ENCODE measurements around the gene SKA2. TPM values are rescaled to one million over a fixed set of nuclear protein-coding genes. Genes with fewer than 3 reads are reported as not detected.

SKA2 gene
- total and polyA plus RNA-seq, 2 experiments from 2014 or later = 50.5 to 140 TPM

- H3K4me1 ChIP-seq (ENCODE audit: insufficient read depth) = no peaks in the 10 kb centered on the region
- H2AFZ ChIP-seq = no peak overlapping the region
- ATAC-seq (no peak), DNase-seq (ENCODE audit: low spot score) (no peak)
- TF ChIP-seq ZNF331 (CRISPR knock-in tag; IDR thresholded peaks at IDR 0.05; ENCODE audit: low read depth) = no peak
- no peak for TF ChIP-seq POLR2AphosphoS5 (IDR thresholded peaks at IDR 0.05; ENCODE audit: low read depth)
- no peak for TF ChIP-seq EZH2phosphoT487 (IDR thresholded peaks at IDR 0.05; ENCODE audit: unreplicated experiment)
- TF ChIP-seq CREB1 (CRISPR knock-in tag; IDR thresholded peaks at IDR 0.05; ENCODE audit: low read depth) = no peak
- TF ChIP-seq, protein P1, sequence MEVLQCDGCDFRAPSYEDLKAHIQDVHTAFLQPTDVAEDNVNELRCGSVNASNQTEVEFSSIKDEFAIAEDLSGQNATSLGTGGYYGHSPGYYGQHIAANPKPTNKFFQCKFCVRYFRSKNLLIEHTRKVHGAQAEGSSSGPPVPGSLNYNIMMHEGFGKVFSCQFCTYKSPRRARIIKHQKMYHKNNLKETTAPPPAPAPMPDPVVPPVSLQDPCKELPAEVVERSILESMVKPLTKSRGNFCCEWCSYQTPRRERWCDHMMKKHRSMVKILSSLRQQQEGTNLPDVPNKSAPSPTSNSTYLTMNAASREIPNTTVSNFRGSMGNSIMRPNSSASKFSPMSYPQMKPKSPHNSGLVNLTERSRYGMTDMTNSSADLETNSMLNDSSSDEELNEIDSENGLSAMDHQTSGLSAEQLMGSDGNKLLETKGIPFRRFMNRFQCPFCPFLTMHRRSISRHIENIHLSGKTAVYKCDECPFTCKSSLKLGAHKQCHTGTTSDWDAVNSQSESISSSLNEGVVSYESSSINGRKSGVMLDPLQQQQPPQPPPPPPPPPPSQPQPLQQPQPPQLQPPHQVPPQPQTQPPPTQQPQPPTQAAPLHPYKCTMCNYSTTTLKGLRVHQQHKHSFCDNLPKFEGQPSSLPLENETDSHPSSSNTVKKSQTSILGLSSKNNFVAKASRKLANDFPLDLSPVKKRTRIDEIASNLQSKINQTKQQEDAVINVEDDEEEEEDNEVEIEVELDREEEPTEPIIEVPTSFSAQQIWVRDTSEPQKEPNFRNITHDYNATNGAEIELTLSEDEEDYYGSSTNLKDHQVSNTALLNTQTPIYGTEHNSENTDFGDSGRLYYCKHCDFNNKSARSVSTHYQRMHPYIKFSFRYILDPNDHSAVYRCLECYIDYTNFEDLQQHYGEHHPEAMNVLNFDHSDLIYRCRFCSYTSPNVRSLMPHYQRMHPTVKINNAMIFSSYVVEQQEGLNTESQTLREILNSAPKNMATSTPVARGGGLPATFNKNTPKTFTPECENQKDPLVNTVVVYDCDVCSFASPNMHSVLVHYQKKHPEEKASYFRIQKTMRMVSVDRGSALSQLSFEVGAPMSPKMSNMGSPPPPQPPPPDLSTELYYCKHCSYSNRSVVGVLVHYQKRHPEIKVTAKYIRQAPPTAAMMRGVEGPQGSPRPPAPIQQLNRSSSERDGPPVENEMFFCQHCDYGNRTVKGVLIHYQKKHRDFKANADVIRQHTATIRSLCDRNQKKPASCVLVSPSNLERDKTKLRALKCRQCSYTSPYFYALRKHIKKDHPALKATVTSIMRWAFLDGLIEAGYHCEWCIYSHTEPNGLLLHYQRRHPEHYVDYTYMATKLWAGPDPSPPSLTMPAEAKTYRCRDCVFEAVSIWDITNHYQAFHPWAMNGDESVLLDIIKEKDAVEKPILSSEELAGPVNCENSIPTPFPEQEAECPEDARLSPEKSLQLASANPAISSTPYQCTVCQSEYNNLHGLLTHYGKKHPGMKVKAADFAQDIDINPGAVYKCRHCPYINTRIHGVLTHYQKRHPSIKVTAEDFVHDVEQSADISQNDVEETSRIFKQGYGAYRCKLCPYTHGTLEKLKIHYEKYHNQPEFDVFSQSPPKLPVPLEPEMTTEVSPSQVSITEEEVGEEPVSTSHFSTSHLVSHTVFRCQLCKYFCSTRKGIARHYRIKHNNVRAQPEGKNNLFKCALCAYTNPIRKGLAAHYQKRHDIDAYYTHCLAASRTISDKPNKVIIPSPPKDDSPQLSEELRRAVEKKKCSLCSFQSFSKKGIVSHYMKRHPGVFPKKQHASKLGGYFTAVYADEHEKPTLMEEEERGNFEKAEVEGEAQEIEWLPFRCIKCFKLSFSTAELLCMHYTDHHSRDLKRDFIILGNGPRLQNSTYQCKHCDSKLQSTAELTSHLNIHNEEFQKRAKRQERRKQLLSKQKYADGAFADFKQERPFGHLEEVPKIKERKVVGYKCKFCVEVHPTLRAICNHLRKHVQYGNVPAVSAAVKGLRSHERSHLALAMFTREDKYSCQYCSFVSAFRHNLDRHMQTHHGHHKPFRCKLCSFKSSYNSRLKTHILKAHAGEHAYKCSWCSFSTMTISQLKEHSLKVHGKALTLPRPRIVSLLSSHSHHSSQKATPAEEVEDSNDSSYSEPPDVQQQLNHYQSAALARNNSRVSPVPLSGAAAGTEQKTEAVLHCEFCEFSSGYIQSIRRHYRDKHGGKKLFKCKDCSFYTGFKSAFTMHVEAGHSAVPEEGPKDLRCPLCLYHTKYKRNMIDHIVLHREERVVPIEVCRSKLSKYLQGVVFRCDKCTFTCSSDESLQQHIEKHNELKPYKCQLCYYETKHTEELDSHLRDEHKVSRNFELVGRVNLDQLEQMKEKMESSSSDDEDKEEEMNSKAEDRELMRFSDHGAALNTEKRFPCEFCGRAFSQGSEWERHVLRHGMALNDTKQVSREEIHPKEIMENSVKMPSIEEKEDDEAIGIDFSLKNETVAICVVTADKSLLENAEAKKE (CRISPR knock-in tag; IDR thresholded peaks at IDR 0.05) = no peak
- TF ChIP-seq, protein P2, sequence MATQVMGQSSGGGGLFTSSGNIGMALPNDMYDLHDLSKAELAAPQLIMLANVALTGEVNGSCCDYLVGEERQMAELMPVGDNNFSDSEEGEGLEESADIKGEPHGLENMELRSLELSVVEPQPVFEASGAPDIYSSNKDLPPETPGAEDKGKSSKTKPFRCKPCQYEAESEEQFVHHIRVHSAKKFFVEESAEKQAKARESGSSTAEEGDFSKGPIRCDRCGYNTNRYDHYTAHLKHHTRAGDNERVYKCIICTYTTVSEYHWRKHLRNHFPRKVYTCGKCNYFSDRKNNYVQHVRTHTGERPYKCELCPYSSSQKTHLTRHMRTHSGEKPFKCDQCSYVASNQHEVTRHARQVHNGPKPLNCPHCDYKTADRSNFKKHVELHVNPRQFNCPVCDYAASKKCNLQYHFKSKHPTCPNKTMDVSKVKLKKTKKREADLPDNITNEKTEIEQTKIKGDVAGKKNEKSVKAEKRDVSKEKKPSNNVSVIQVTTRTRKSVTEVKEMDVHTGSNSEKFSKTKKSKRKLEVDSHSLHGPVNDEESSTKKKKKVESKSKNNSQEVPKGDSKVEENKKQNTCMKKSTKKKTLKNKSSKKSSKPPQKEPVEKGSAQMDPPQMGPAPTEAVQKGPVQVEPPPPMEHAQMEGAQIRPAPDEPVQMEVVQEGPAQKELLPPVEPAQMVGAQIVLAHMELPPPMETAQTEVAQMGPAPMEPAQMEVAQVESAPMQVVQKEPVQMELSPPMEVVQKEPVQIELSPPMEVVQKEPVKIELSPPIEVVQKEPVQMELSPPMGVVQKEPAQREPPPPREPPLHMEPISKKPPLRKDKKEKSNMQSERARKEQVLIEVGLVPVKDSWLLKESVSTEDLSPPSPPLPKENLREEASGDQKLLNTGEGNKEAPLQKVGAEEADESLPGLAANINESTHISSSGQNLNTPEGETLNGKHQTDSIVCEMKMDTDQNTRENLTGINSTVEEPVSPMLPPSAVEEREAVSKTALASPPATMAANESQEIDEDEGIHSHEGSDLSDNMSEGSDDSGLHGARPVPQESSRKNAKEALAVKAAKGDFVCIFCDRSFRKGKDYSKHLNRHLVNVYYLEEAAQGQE (IDR thresholded peaks at IDR 0.05; ENCODE audit: unreplicated experiment) = no peak
- no peak for TF ChIP-seq NANOG (IDR thresholded peaks at IDR 0.05; ENCODE audit: borderline replicate concordance)
- no peak for TF ChIP-seq STAT1 (IDR thresholded peaks at IDR 0.05; ENCODE audit: unreplicated experiment)
- TF ChIP-seq ZNF114 (CRISPR knock-in tag; IDR thresholded peaks at IDR 0.05) = no peak
- no peak for TF ChIP-seq JUNB (IDR thresholded peaks at IDR 0.05; ENCODE audit: unreplicated experiment)
- TF ChIP-seq CTCF (conservative IDR thresholded peaks at IDR 0.05; ENCODE audit: low read depth in 2 of 2) = no peak
- TF ChIP-seq ETS1 (IDR thresholded peaks at IDR 0.05) = no peak
- no peak for TF ChIP-seq EZH2 (IDR thresholded peaks at IDR 0.05; ENCODE audit: low read depth, unreplicated experiment)
- H3K79me2 ChIP-seq (replicated peaks; ENCODE audit: insufficient read depth) = peaks cover 42% of the 10 kb centered on the region
- no peaks in the 10 kb centered on the region for H3K27me3 ChIP-seq (ENCODE audit: insufficient read depth)
- H3K27ac ChIP-seq (ENCODE audit: low read depth) = no peak overlapping the region
- H3K27ac Mint-ChIP-seq = no peak overlapping the region
- H3K4me3 ChIP-seq = no peak overlapping the region
- H3K4me1 Mint-ChIP-seq = no peaks in the 10 kb centered on the region
- no peaks in the 10 kb centered on the region for H3K27me3 Mint-ChIP-seq (ENCODE audit: insufficient read depth, low read depth, poor library complexity)
- no peaks in the 10 kb centered on the region for H3K9me3 Mint-ChIP-seq
- H3F3A ChIP-seq (replicated peaks; ENCODE audit: low read depth) = no peaks in the 10 kb centered on the region
- no peak overlapping the region for H3K4me2 ChIP-seq
- H3K36me3 Mint-ChIP-seq (ENCODE audit: low read depth) = peaks cover 32% of the 10 kb centered on the region; the same call in 2 of the 3 replicates
- H3K36me3 ChIP-seq (ENCODE audit: insufficient read depth) = peaks cover 13% of the 10 kb centered on the region
- H4K20me1 ChIP-seq (replicated peaks; ENCODE audit: insufficient read depth) = peaks cover 15% of the 10 kb centered on the region
- H3K4me3 Mint-ChIP-seq = no peak overlapping the region
- no peaks in the 10 kb centered on the region for H3K9me2 ChIP-seq (ENCODE audit: insufficient read depth)
These were observed 39.5 kb downstream of the SKA2 start for GRCh38 chr17:59115474-59115873.

All from GM23338 (cell line).